HepG2 (cell line): ENCODE measurements around the gene FBXL20. TPM values are rescaled to one million over a fixed set of nuclear protein-coding genes. Genes with fewer than 3 reads are reported as not detected.

ENCODE experiments used
- ATF4 ChIP-seq, 2 experiments: fragments of 450-650 bp in 1 of 2; sonication (generic) in 1 of 2; formaldehyde crosslinking; IDR thresholded peaks; 2 replicates each; pipeline versions ENCODE4 v1.5.0 to v1.8.0; 2020 to 2022; ENCODE audit warnings: mild to moderate bottlenecking in 1 of 2, missing genetic modification reagents in 1 of 2
- BRF2 ChIP-seq: sonication (generic); formaldehyde crosslinking; IDR thresholded peaks from 2 replicates; pipeline ENCODE4 v1.8.1; 2022; ENCODE audit warnings: mild to moderate bottlenecking, missing genetic modification reagents
- CHCHD3 ChIP-seq: sonication (generic); formaldehyde crosslinking; IDR thresholded peaks from 2 replicates; pipeline ENCODE4 v1.8.0; 2022; ENCODE audit warnings: mild to moderate bottlenecking, missing genetic modification reagents, moderate library complexity
- HES4 ChIP-seq: sonication (generic); formaldehyde crosslinking; IDR thresholded peaks from 2 replicates; pipeline ENCODE4 v1.9.0; 2021; ENCODE audit warnings: mild to moderate bottlenecking, missing genetic modification reagents, borderline replicate concordance
- HMGXB4 ChIP-seq, 2 experiments: sonication (generic) in 1 of 2; formaldehyde crosslinking in 1 of 2; IDR thresholded peaks; 2 replicates each; pipeline versions ENCODE4 v1.4.0 to v1.6.1; 2018 to 2020; ENCODE audit warnings: missing genetic modification reagents in 2 of 2, borderline replicate concordance in 1 of 2, low read depth in 1 of 2, mild to moderate bottlenecking in 1 of 2, missing biosample characterization in 1 of 2
- HNRNPLL ChIP-seq: fragments of 200-400 bp; formaldehyde crosslinking; IDR thresholded peaks from 2 replicates; pipeline ENCODE4 v1.6.1; 2017; ENCODE audit warnings: mild to moderate bottlenecking, low read depth, low read length; ENCODE audit not compliant: poor library complexity, severe bottlenecking
- MAZ ChIP-seq, 2 experiments: sonication (generic) in 1 of 2; formaldehyde crosslinking in 1 of 2; IDR thresholded peaks; 2 replicates each; pipeline versions ENCODE4 v1.5.0 to v1.6.1; 2012 to 2020; ENCODE audit warnings: low read depth in 2 of 2, mild to moderate bottlenecking in 2 of 2, borderline replicate concordance in 1 of 2, improper control_type of control experiment in 1 of 2, low read length in 1 of 2, missing genetic modification reagents in 1 of 2, moderate library complexity in 1 of 2
- MED1 ChIP-seq: sonication (generic); formaldehyde crosslinking; IDR thresholded peaks from 2 replicates; pipeline ENCODE4 v1.4.0; 2020; ENCODE audit warnings: missing genetic modification reagents
- NR2F1 ChIP-seq, 2 experiments: fragments of 450-650 bp in 1 of 2; formaldehyde crosslinking in 1 of 2; IDR thresholded peaks; 2 replicates each; pipeline versions ENCODE4 v1.5.0 to v1.6.1; 2016 to 2020; ENCODE audit warnings: mild to moderate bottlenecking in 1 of 2, missing compliant biosample characterization in 1 of 2, missing genetic modification reagents in 1 of 2, moderate library complexity in 1 of 2
- RXRB ChIP-seq: IDR thresholded peaks from 2 replicates; pipeline ENCODE4 v1.6.1; 2016; ENCODE audit warnings: borderline replicate concordance, missing genetic modification reagents, missing compliant biosample characterization
- SALL2 ChIP-seq: sonication (generic); formaldehyde crosslinking; IDR thresholded peaks from 2 replicates; pipeline ENCODE4 v1.8.1; 2023; ENCODE audit warnings: mild to moderate bottlenecking, missing genetic modification reagents, inconsistent platforms
- ZBTB44 ChIP-seq: sonication (generic); formaldehyde crosslinking; IDR thresholded peaks from 2 replicates; pipeline ENCODE4 v1.4.0; 2020; ENCODE audit warnings: missing genetic modification reagents
- ZBTB7A ChIP-seq: sonication (generic); formaldehyde crosslinking; IDR thresholded peaks from 2 replicates; pipeline ENCODE4 v1.8.0; 2022; ENCODE audit warnings: mild to moderate bottlenecking, missing genetic modification reagents
- ZNF513 ChIP-seq: sonication (generic); formaldehyde crosslinking; conservative IDR thresholded peaks from 2 replicates; pipeline ENCODE4 v1.5.0; 2020; ENCODE audit warnings: missing genetic modification reagents
- ZNF747 ChIP-seq: sonication (generic); formaldehyde crosslinking; IDR thresholded peaks from 2 replicates; pipeline ENCODE4 v1.8.1; 2023; ENCODE audit warnings: missing genetic modification reagents, mild to moderate bottlenecking, borderline replicate concordance
- polyA plus RNA-seq, 8 experiments: library from polyadenylated mRNA; depleted of rRNA in 3 of 8; stranded (reverse) in 7 of 8; unstranded in 1 of 8; fragments of >200 nt; fragmentation: Illumina TruSeq in 4 of 8; extraction: Trizol in 4 of 8; gene quantifications; 2 replicates each; pipeline versions ENCODE4 v1.2.1 to v1.2.3, GENCODE V29; 2011 to 2016; ENCODE audit warnings: low read depth in 4 of 8, missing spikeins in 1 of 8, mixed read lengths in 1 of 8; ENCODE audit not compliant: insufficient read depth in 1 of 8
- total RNA-seq, 5 experiments: library from RNA; depleted of rRNA; stranded (reverse); fragments of >200 nt; fragmentation: Illumina TruSeq; extraction: Trizol; gene quantifications; 2 replicates each; pipeline ENCODE4 v1.2.3, GENCODE V29; 2016; ENCODE audit warnings: low read depth in 1 of 5

The FBXL20 gene
- total and polyA plus RNA-seq, 2 of the 13 experiments (the other 11 are each of a cell fraction or from before 2014, with no cell fraction given): 10.2 to 10.3 TPM

GRCh38 chr17:39401412-39402243 lies at the start of gene FBXL20 (continued):
- TF ChIP-seq ZNF747 (0 out of 2 replicates have a peak, but pooled peaks have one; percentile 37), NR2F1 (CRISPR knock-in tag; IDR thresholded peaks at IDR 0.05) (peak in 1 of 2 experiments; percentile 21; a peak in 1 of 4 replicates), RXRB (CRISPR knock-in tag) (peak; percentile 51; the same call in 1 of the 2 replicates), ZBTB7A (CRISPR knock-in tag) (peak; percentile 41), SALL2 (peak; percentile 88), BRF2 (CRISPR knock-in tag) (no peak), ZNF513 (CRISPR knock-in tag) (peak; percentile 40; the same call in 1 of the 2 replicates), ZBTB44 (CRISPR knock-in tag) (peak; percentile 75; the same call in 1 of the 2 replicates), HNRNPLL (peak; percentile 74), CHCHD3 (peak; percentile 93), ATF4 (CRISPR knock-in tag; IDR thresholded peaks at IDR 0.05) (peak in 1 of 2 experiments; percentile 16; a peak in 1 of 4 replicates), HMGXB4 (CRISPR knock-in tag; IDR thresholded peaks at IDR 0.05; ENCODE audit: borderline replicate concordance in 1 of 2, low read depth in 1 of 2) (peak in 1 of 2 experiments; percentile 86; a peak in 3 of 4 replicates), MED1 (peak; percentile 21; the same call in 1 of the 2 replicates), HES4 (CRISPR knock-in tag) (peak; percentile 71), MAZ (IDR thresholded peaks at IDR 0.05; ENCODE audit: borderline replicate concordance, low read depth, low read length) (peak; percentile 80; the same call in 1 of the 2 replicates), MAZ (CRISPR knock-in tag; IDR thresholded peaks at IDR 0.05; ENCODE audit: low read depth) (peak; percentile 85)
